IPS DF 4.7 (cell line): Measurements from ENCODE around the gene LZTR1.
"Not testable (repeated sequence)": the region's sequence is repeated elsewhere in the genome, so short reads cannot be mapped to it uniquely, and the experiment has no call there.

Experiments
- DNase-seq: peaks from one replicate; pipeline ENCODE4 v3.0.0-alpha.2; 2013; ENCODE audit warnings: low spot score; ENCODE audit errors: extremely low read depth

LZTR1 gene

GRCh38 chr22:20995329-20996030 is 13.4 kb downstream of the LZTR1 start:
- no peak for DNase-seq

- no peak for DNase-seq
Observed at GRCh38 chr22:20996031-20996410, 13.9 kb downstream of the LZTR1 start.

DNA sequence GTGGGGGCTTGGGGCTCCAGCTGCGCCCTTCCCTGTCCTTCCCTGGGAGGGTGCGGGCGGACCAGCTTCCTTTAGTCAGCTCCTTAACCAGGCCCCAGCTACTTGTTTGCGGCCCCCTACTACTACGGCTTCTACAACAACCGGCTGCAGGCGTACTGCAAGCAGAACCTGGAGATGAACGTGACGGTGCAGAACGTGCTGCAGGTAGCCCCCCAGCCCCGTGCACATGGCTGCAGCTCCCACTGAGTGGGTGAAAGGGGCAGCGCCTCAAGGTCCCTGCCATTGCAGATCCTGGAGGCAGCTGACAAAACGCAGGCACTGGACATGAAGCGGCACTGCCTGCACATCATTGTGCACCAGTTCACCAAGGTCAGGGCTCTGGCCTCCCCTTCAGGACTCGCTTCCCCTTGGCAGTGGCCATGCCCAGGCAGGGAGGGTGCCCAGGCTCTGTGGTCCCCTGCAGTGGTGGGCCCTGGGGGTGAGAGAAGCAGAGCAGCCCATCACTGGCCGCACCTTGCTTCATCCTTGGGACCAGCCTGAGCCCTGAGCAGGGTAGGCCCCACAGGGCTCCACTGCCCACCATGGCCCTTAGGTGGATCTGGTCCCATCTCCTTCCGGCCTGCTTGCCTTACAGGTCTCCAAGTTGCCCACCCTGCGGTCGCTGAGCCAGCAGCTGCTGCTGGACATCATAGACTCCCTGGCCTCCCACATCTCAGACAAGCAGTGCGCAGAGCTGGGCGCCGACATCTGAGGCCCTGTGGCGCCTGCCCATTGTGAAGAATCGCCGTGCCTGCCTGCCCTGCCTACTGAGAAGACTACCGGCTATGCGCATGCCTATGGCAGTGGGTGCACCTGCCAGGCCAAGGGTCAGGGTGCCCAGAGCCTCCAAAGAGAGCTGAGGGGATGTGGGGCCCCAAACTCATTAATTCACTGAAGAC is 14.8 kb downstream of the LZTR1 start:
- no peak for DNase-seq

- DNase-seq, result no peak
Observed at GRCh38 chr22:20997536-20998257, 15.6 kb downstream of the LZTR1 start.

DNA sequence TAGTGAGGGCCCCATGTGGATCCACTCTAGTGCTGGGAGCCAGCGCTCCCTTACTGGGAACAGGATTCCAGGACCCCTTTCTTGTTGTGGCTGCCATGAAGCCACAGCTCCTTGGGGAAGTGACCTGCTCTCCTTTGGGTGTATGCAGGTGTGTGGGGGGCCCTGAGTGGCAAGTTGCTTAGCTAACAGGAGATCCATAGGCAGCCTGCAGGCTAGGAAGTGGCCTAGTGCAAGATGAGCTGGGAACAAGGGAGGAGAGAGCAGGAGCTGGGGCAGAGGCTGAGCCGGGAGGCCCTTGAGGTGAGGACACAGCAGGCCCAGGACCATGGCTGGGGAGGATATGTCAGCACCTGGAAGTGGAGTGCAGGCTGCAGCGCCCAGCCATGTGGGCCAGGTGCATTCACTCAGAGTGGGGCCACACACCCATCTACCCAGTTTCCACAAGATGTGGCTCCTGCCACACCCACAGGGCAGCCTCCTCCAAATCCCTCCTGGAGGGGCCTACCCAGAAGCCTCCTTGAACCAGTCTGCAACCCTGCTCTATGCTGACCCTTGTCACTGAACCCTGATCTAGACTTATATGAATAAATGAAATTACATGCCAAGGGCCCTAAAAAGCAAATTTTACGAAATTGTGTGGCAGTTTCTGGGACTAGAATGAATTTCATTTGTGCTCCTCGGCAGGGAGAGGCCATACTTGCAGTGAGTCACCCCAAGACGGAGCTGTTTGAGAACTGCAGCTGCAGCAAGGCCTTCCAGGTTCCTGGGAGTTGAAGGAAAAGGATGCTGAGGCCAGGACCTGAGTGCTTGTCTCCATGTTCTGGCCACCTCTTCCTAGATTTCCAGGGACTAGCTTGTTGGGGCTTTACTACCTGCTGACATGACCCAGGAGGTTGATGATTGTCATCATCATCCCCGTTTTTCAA is 16.6 kb downstream of the LZTR1 start:
- DNase-seq, result no peak

DNA sequence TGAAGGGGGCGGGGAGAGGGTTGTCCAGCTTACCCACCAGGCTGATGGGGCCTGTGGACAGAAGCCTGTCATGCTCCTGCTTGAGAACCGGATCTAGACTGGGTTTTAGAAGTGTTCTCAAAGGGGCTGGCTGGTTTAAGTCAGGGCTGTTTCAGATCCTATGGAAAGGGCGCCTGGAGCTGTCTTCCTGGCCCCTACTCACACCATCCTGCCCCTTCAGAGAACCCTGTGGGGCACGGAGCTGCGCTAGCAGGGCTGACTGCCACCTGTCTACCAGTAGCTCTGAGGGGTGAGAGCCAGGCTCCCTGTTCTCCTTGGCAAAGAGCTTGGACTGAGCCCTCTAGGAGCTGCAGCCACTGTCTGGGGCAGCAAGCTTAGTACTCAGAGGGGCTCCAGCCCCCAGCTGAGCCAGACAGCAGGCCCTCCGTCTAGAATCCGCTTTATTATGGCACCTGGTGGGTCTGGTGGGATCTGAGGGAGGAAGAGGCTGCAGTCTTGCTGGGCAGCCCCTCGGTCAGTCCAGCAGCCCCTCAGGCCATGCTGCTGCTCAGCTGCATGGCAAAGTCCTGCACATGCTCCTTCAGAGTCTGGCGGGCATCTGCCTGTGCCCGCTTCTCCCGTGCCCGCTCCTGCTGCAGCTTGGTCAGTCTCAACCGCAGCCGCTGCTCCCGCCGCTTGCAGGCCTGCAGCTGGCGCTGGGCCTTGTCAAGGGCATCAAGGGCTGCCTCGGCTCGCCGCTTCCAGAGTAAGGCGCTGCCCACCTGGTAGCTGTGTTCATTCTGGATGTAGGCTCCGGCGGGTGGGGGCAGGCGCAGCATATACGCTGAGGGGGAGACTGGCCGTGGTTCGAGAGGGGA is 17.5 kb downstream of the LZTR1 start:
- no peak for DNase-seq

- no peak for DNase-seq
Observed at GRCh38 chr22:21000207-21000986, 18.3 kb downstream of the LZTR1 start.

- no peak for DNase-seq
Observed at GRCh38 chr22:21000987-21001600, 19.0 kb downstream of the LZTR1 start.

DNA sequence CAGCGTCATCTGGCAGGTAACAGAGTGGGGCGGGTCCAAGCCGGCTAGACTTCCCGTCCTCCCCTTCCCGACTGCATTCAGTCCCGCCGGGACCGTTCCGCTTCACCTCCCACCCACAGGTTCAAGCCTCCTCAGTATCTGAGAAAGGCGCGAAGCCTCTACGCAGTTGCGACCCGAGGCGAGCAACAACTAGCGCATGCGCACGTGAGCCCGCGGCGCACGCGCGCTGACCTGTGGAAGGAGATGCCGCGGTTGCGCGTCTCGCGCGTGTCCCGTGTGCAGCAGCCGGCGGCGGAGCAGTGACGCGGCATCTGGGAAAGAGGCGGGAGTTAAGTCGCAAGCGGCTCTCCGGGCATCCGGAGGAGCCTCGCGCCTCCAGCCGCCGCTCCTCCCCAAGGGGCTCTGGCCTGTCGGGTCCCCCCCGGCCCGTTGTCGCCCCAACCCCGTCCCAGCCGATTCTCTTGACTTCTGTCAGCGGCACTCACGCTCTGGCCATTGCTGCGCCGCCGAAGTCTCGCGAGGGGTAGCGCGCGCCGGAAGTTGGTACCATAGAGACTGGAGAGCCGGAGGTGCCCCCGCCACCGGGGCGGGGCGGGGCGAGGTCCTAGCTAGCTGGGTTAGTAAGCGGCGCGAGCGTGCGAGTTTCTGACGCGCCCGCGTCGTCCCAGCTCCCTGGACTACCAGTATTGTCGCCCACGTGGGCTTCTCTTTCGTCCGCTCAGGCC is 19.7 kb downstream of the LZTR1 start, which contains the start of gene THAP7:
TSS of gene THAP7 (minus strand) at position 518 of the 725 bp plus-strand sequence. CDS start at position 311, 207 bp downstream.
- DNase-seq, result no peak

DNA sequence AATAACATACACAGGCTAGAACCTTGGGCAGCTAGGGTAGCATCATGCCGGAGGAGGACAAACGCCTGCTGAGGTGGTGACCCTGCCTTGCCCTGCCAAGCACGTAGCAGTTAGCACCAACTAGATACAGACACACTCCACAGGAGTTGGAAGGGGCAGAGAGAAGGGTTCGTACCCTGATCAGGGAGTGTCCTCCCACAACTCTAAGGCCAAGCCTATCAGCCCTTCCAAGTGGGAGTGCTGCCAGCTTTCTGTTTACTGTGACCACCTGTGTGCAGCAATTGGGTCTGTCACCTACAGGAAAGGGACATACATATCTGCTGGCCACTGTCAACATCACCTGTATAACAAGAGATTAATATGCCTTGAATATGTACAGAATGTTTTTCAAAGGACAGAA is 21.7 kb downstream of the LZTR1 start:
- DNase-seq, result no peak

DNA sequence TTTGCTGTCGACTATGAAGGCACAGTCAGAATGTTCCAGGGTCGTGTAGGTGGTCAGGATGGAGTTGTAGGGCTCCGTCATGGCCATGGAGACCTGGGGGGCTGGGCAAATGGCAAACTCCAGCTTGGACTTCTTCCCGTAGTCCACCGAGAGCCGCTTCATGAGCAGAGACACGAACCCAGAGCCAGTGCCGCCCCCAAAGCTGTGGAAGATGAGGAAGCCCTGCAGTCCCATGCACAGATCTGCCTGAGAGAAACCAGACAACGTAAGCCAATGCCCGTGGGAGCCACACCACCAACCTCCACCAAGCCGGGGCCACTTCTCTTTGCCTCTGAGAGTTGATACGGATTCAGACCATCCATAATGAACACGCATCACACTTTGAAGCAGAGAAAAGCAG is 27.1 kb downstream of the LZTR1 start:
- DNase-seq, result not testable (repeated sequence)

GRCh38 chr22:21009638-21010425 is 27.7 kb downstream of the LZTR1 start:
- no peak for DNase-seq

DNA sequence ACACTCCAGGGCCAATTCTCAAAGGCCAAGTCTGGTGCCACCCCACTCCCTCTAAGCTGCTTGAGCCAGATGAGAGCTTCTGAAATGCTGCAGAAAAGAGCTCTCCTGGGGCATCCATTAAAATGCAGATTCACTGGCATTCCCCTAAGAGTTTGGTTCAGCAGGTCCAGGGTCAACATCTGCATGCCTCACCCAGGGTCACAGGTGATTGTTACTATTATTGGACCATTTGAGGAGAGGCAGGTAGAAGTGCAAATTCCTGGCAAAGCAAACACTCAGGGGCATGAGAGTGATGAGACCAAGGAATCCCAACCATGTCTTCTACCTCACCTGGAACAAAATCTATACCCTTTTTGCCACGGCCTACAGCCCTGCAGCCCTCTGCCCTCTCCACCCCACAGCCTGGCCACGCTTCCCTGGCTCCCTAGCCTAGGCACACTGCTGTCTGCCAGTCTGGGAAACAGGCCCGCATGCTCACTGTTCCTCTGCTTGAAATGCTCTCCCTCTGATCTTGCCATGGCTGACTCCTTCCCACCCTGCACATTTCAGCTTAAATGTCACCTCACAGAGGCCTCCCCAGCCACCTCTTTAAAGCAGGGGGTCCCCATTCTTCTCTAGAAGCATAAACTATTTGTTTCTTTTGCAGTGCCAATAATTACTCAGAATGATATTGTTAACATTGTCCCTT is 28.5 kb downstream of the LZTR1 start:
- DNase-seq, result no peak

- DNase-seq, result no peak
Observed at GRCh38 chr22:21012446-21013407, 30.6 kb downstream of the LZTR1 start.

GRCh38 chr22:21013657-21014201 is 31.6 kb downstream of the LZTR1 start:
- no peak for DNase-seq
